AG04449 (cell line): ENCODE results near the gene WNK2.
A peak's percentile ranks its signal among the peaks of the same experiment; 100 is the strongest.

Experiments
- CTCF ChIA-PET: fragments of 350-600 bp; formaldehyde crosslinking; extraction: SDS; loops from one replicate; lab custom pipeline; 2021; ENCODE audit warnings: antibody characterized with exemption; lab: Yijun Ruan, JAX
- POLR2A ChIA-PET: fragments of 400-600, 350-600 bp; formaldehyde crosslinking; extraction: SDS; loops from one replicate; lab custom pipeline; 2020; ENCODE audit warnings: antibody characterized with exemption, inconsistent platforms; lab: Yijun Ruan, JAX
- DNase-seq: peaks from one replicate; pipeline ENCODE4 v3.0.0-alpha.2; 2010; ENCODE audit warnings: low read depth, low spot score
- H3K4me3 ChIP-seq: 2 replicates; pipeline ENCODE4 v1.5.1; 2011; ENCODE audit warnings: low read depth, mild to moderate bottlenecking, control low read depth, low read length
- CTCF ChIP-seq: IDR thresholded peaks from one replicate; pipeline ENCODE4 v1.5.1; 2011; ENCODE audit warnings: mild to moderate bottlenecking, moderate library complexity, low read length, control low read depth, inconsistent platforms; ENCODE audit not compliant: insufficient read depth; ENCODE audit errors: missing control alignments

The WNK2 gene

GRCh38 chr9:93149361-93149760 lies 34.6 kb upstream of the WNK2 start:
- DNase-seq = no peak
- TF ChIP-seq CTCF = no peak
- CTCF ChIA-PET = no interaction called here
- POLR2A ChIA-PET = no interaction called here
- no peak overlapping the region for H3K4me3 ChIP-seq

- ChIA-PET CTCF (interaction anchor here (0.6 to 1.1 kb wide), 2 partner anchors 42 to 154 kb away, joined by 3 read pairs; no protein-coding TSS in a partner anchor), POLR2A (no interaction called here)
- no peak overlapping the region for H3K4me3 ChIP-seq
- no peak for TF ChIP-seq CTCF
- no peak for DNase-seq
These were observed 32.7 kb upstream of the WNK2 start for GRCh38 chr9:93151097-93151784.

DNA sequence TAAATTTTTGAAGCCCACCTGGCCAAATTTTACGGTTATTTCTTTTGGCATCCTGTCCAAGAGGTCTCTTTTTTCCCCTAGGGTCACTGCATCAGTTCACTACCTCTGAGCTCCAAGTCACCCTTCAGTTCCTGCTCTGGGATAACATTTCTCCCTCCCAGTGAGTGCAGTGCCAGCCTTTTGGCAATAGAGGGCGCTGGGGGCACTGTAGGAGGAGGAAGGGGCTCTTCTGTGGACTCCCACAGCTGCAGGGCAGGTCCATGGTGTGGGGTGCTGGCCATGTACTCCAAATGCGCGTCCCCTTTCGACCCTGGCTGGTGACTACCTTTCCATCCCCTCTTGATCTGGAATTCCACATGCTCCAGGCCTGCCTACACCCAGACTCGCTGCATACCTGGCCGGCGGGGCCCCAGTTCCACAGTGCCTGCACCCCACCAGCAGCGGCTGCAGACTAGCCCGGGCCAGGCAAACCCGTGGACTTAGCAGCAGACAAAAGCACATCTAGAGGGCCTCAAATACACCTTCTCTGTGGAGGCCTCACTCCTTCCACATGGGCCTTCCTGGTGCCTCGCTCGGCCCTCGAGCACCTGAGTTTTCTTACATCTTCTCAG lies 29.5 kb upstream of the WNK2 start:
- no peak for DNase-seq
- peak; percentile 51 for TF ChIP-seq CTCF
- no peak overlapping the region for H3K4me3 ChIP-seq
- POLR2A ChIA-PET = no interaction called here
- CTCF ChIA-PET = interaction anchor here (1.2 to 1.8 kb wide), 4 partner anchors 8 to 45 kb away, joined by 3 to 5 read pairs (median 4); no protein-coding TSS in a partner anchor

GRCh38 chr9:93155716-93156474 lies 28.0 kb upstream of the WNK2 start:
- no peak for TF ChIP-seq CTCF
- no peak for DNase-seq
- no peak overlapping the region for H3K4me3 ChIP-seq
- ChIA-PET POLR2A (no interaction called here), CTCF (interaction anchor here (0.8 to 1.0 kb wide), 2 partner anchors 12 to 149 kb away, joined by 3 to 4 read pairs; no protein-coding TSS in a partner anchor)

GRCh38 chr9:93156475-93157008 lies 27.4 kb upstream of the WNK2 start:
- POLR2A ChIA-PET = interaction anchor here (0.6 kb wide), 1 partner anchor 61 kb away, joined by 3 read pairs; no protein-coding TSS in a partner anchor
- CTCF ChIA-PET = interaction anchor here (0.8 to 1.3 kb wide), 4 partner anchors 19 to 148 kb away, joined by 3 to 6 read pairs (median 4); no protein-coding TSS in a partner anchor

More at GRCh38 chr9:93156475-93157008, 27.4 kb upstream of the WNK2 start:
- TF ChIP-seq CTCF = no peak
- no peak for DNase-seq
- no peak overlapping the region for H3K4me3 ChIP-seq
